Measurements from ENCODE around the gene ESPL1. TPM values are rescaled to one million over a fixed set of nuclear protein-coding genes. Genes with fewer than 3 reads are reported as not detected.

Gene ESPL1
- polyA plus RNA-seq, 3 donors, result 0.79 TPM; not detected in 2

DNA sequence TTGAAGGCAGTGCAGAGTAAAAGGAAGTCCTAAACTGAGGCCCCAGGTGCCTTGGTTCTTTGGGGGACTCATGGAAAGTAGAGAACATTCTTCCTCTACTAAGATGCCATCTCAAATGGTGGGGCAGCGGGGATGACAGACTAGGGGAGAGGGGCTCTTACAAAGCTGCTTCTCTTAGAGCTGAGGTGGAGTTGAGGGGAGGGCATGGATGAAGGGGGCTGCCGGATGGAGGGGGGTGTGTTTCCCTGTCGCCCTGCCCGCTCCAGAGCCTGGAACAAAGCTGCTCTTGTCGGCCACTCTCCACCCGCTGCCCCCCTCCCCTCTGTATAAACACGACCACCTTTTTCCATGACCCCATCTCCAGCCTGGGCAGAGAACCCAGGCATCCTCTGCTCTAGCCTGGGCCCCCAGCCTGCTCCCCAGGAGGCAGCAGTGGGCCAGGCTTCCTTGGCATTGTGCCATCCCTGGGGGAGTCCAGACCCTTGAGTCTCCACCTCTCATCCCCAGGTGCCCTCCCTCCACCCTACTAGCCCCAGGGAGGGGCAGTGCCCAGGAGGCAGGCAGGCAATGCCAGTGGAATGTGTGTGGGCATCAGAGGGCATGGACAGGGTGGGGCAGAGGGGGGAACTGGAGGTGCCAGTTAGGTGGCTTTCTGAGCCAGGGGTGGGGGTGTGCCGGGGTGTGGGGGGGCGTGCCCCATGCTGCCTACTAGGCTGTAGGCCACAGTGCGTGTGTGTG, 37.8 kb upstream of the ESPL1 start:
- H4K20me1 ChIP-seq (ENCODE audit: insufficient read depth, low read length), result no peaks in the 10 kb centered on the region
- H3K27me3 ChIP-seq (ENCODE audit: control insufficient read depth in 2 of 2, insufficient read depth in 2 of 2, low read length in 2 of 2), result peaks cover 10 to 39% of the 10 kb centered on the region in 2 donors
- no peaks in the 10 kb centered on the region for H3K9me3 ChIP-seq (replicated peaks in 1 of 2; ENCODE audit: control insufficient read depth in 1 of 2, insufficient read depth in 1 of 2, low read length in 2 of 2)
- H2AFZ ChIP-seq (ENCODE audit: insufficient read depth, low read depth, low read length, poor library complexity, severe bottlenecking), result no peak overlapping the region
- TF ChIP-seq, protein P1, sequence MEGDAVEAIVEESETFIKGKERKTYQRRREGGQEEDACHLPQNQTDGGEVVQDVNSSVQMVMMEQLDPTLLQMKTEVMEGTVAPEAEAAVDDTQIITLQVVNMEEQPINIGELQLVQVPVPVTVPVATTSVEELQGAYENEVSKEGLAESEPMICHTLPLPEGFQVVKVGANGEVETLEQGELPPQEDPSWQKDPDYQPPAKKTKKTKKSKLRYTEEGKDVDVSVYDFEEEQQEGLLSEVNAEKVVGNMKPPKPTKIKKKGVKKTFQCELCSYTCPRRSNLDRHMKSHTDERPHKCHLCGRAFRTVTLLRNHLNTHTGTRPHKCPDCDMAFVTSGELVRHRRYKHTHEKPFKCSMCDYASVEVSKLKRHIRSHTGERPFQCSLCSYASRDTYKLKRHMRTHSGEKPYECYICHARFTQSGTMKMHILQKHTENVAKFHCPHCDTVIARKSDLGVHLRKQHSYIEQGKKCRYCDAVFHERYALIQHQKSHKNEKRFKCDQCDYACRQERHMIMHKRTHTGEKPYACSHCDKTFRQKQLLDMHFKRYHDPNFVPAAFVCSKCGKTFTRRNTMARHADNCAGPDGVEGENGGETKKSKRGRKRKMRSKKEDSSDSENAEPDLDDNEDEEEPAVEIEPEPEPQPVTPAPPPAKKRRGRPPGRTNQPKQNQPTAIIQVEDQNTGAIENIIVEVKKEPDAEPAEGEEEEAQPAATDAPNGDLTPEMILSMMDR (IDR thresholded peaks at IDR 0.05), result no peak
- Mint-ChIP-seq H3K4me1 (peaks cover 25% of the 10 kb centered on the region), H3K9me3 (peaks cover 0 to 4% (median 0%) of the 10 kb centered on the region in 7 donors), H3K27me3 (ENCODE audit: low read depth in 3 of 3) (peaks cover 55 to 63% (median 55%) of the 10 kb centered on the region in 3 donors), H3K4me3 (no peak overlapping the region), H3K36me3 (peaks cover 3 to 10% of the 10 kb centered on the region in 2 donors), H3K27ac (peak overlapping the region in 1 of 7 donors; percentile 57)
- H3K9ac ChIP-seq (ENCODE audit: insufficient read depth, low read length, poor library complexity, severe bottlenecking), result no peak overlapping the region
- no peak overlapping the region for H3K4me3 ChIP-seq (replicated peaks in 1 of 3; ENCODE audit: low read depth in 2 of 3, low read length in 3 of 3)
- H3K4me2 ChIP-seq (replicated peaks; ENCODE audit: extremely low read depth, low read length, poor library complexity, severe bottlenecking), result no peak overlapping the region
- H3K36me3 ChIP-seq (replicated peaks in 1 of 2; ENCODE audit: control insufficient read depth in 1 of 2, insufficient read depth in 2 of 2, low read length in 2 of 2), result no peaks in the 10 kb centered on the region
- no peak overlapping the region for H3K27ac ChIP-seq (ENCODE audit: low read depth in 1 of 2, low read length in 2 of 2)
- H3K79me2 ChIP-seq (ENCODE audit: insufficient read depth, low read length), result no peaks in the 10 kb centered on the region
- 88% methylated on average over 1 of the region's 10 CpGs for WGBS (ENCODE audit: insufficient coverage)
- intact Hi-C loops (cut with micrococcal nuclease), result no loop called here
- no peak for DNase-seq
- H3K4me1 ChIP-seq (ENCODE audit: control insufficient read depth in 1 of 2, insufficient read depth in 2 of 2, low read length in 2 of 2), result peaks cover 18 to 21% of the 10 kb centered on the region in 2 donors

DNA sequence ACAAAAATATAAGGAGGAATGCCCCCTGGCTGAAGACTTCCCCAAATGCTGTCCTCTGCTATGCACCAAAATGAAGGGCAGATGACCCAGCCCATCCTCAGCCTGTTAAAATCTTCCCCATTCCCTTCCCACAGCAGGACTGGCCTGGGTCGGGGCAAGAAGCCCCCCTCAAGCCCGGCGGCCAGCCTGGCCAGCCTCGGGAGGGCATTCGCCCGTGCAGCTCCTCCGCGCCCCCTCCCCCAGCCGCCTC, 36.5 kb upstream of the ESPL1 start:
- H3K36me3 Mint-ChIP-seq, result peaks cover 3 to 10% of the 10 kb centered on the region in 2 donors
- Histone ChIP-seq H4K20me1 (ENCODE audit: insufficient read depth, low read length) (no peaks in the 10 kb centered on the region), H3K4me2 (replicated peaks; ENCODE audit: extremely low read depth, low read length, poor library complexity, severe bottlenecking) (peak overlapping the region; percentile 77), H3K9me3 (replicated peaks in 1 of 2; ENCODE audit: control insufficient read depth in 1 of 2, insufficient read depth in 1 of 2, low read length in 2 of 2) (no peaks in the 10 kb centered on the region), H3K27ac (ENCODE audit: low read depth in 1 of 2, low read length in 2 of 2) (no peak overlapping the region), H3K4me3 (replicated peaks in 1 of 3; ENCODE audit: low read depth in 2 of 3, low read length in 3 of 3) (peak overlapping the region; percentile 21 to 70 (median 27)), H2AFZ (ENCODE audit: insufficient read depth, low read depth, low read length, poor library complexity, severe bottlenecking) (peak overlapping the region; percentile 74), H3K4me1 (ENCODE audit: control insufficient read depth in 1 of 2, insufficient read depth in 2 of 2, low read length in 2 of 2) (peaks cover 18 to 21% of the 10 kb centered on the region in 2 donors), H3K79me2 (ENCODE audit: insufficient read depth, low read length) (no peaks in the 10 kb centered on the region), H3K9ac (ENCODE audit: insufficient read depth, low read length, poor library complexity, severe bottlenecking) (peak overlapping the region; percentile 32), H3K27me3 (ENCODE audit: control insufficient read depth in 2 of 2, insufficient read depth in 2 of 2, low read length in 2 of 2) (peaks cover 10 to 49% of the 10 kb centered on the region in 2 donors), H3K36me3 (replicated peaks in 1 of 2; ENCODE audit: control insufficient read depth in 1 of 2, insufficient read depth in 2 of 2, low read length in 2 of 2) (no peaks in the 10 kb centered on the region)
- TF ChIP-seq, protein P1 (IDR thresholded peaks at IDR 0.05), result no peak
- intact Hi-C loops (cut with micrococcal nuclease), result no loop called here
- 7% methylated on average over 8 of the region's 9 CpGs for WGBS (ENCODE audit: insufficient coverage)
- H3K4me1 Mint-ChIP-seq, result peaks cover 25% of the 10 kb centered on the region
- no peak overlapping the region for H3K27ac Mint-ChIP-seq
- no peak for DNase-seq
- peaks cover 0 to 4% (median 0%) of the 10 kb centered on the region in 7 donors for H3K9me3 Mint-ChIP-seq
- peak overlapping the region; percentile 60 to 70 for H3K4me3 Mint-ChIP-seq
- peaks cover 60 to 67% (median 65%) of the 10 kb centered on the region in 3 donors for H3K27me3 Mint-ChIP-seq (ENCODE audit: low read depth in 3 of 3)
